Peyer's patch (tissue), 4 donors: ENCODE measurements around the gene XIRP2.

Experiments
- CTCF ChIP-seq, 6 experiments: fragments of 450-650 bp in 4 of 6; fragments of 200-600 bp in 2 of 6; sonication (generic) in 1 of 6; IDR thresholded peaks; one replicate each; pipeline ENCODE4 v1.5.1; 2017 to 2019; ENCODE audit warnings: antibody characterized with exemption in 6 of 6, mild to moderate bottlenecking in 3 of 6, moderate library complexity in 1 of 6
- POLR2A ChIP-seq, 2 donors: fragments of 450-650 bp; IDR thresholded peaks; one replicate each; pipeline ENCODE4 v1.5.1; 2017; ENCODE audit warnings: antibody characterized with exemption in 2 of 2, mild to moderate bottlenecking in 2 of 2, moderate library complexity in 2 of 2

- TF ChIP-seq CTCF (IDR thresholded peaks at IDR 0.05) (no peak), POLR2A (IDR thresholded peaks at IDR 0.05) (no peak)
Observed at GRCh38 chr2:166870346-166870745, 17.9 kb upstream of the XIRP2 start.
